GM12864 (cell line): ENCODE measurements around the gene ESPNL.

Source experiments
- DNase-seq: peaks from one replicate; pipeline ENCODE4 v3.0.0-alpha.2; 2011; ENCODE audit warnings: low read depth
- H3K4me3 ChIP-seq: 2 replicates; pipeline ENCODE4 v1.5.1; 2011; ENCODE audit warnings: mild to moderate bottlenecking, low read depth, low read length, control low read depth
- TF ChIP-seq, protein P1 (sequence below): IDR thresholded peaks from 2 replicates; pipeline ENCODE4 v1.5.1; 2011; ENCODE audit warnings: low read depth, mild to moderate bottlenecking, moderate library complexity, low read length, control low read depth, inconsistent platforms; ENCODE audit errors: missing control alignments

The ESPNL gene

DNA sequence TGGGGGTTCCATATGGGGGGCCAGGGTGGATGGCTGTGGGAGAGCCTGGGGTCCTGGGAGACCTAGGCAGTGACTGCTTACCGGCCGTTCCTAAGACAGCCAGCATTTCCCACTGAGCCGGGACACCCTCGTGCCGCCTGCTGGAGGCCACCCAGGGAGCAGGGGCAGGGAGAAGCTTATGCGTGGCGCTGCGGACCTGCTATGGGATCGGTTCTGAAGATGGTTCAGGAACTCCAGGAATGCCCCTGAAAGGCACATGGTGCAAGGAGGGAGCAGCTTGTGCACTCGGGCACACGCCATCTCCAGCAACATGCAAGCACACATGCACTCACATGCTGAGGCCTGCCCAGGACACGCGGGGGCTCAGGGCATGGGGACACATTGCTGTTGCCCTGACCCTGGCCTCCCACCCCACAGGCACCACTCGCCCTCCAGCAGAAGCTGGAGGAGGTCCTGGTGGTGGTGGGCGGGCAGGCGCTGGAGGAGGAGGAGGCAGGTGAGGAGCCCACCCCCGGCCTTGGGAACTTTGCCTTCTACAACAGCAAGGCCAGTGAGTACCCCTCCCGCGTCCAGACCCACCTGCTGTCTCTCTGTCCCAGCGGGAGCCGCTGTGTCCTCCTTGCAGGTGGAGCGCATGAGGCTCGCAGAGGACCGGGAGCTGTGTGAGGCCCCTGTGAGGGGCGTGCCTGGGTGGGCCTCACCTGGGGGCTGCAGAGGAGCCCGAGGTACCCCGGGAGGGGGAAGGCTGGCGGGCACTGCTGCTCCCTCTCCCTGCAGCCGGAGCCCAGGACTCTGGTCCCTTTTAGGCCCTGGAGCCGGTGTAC lies 42.5 kb downstream of the ESPNL start:
- DNase-seq, result no peak
- TF ChIP-seq, protein P1, sequence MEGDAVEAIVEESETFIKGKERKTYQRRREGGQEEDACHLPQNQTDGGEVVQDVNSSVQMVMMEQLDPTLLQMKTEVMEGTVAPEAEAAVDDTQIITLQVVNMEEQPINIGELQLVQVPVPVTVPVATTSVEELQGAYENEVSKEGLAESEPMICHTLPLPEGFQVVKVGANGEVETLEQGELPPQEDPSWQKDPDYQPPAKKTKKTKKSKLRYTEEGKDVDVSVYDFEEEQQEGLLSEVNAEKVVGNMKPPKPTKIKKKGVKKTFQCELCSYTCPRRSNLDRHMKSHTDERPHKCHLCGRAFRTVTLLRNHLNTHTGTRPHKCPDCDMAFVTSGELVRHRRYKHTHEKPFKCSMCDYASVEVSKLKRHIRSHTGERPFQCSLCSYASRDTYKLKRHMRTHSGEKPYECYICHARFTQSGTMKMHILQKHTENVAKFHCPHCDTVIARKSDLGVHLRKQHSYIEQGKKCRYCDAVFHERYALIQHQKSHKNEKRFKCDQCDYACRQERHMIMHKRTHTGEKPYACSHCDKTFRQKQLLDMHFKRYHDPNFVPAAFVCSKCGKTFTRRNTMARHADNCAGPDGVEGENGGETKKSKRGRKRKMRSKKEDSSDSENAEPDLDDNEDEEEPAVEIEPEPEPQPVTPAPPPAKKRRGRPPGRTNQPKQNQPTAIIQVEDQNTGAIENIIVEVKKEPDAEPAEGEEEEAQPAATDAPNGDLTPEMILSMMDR, result no peak
- H3K4me3 ChIP-seq, result no peak overlapping the region

DNA sequence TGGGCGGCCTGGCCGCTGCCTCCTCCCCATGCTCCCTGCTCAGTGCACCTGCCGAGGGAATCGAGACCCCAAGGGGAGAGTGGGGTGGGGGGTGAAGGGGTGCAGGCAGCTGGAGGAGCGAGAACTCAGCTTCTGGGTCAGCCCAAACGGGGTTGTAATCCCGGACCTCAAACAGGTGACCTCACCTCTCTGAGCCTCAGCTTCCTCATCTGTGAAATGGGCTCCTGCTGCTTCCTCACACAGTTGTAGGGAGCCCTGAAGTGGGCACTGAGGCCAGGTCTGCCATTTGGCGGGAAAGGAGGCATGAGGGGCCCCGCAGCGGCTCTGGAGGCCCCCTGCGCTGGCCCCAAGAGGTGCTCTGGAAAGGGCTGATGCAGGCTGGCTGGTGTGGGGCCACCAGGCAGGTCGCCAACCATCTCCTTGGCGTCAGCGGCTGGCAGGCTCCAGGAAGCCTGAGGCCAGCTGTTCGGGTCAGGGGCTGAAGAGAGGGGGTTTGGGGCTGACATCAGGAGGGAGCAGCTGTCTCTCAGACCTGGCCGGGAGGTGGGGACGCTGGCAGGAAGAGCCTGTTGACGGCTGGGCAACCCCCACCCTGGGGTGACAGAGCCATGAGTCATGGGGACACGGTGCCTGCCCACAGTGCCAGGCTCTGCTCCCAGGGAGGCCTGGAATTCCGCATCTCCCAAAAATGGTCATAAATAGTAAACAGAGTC lies 43.3 kb downstream of the ESPNL start:
- no peak overlapping the region for H3K4me3 ChIP-seq
- no peak for DNase-seq
- TF ChIP-seq, protein P1, result no peak

DNA sequence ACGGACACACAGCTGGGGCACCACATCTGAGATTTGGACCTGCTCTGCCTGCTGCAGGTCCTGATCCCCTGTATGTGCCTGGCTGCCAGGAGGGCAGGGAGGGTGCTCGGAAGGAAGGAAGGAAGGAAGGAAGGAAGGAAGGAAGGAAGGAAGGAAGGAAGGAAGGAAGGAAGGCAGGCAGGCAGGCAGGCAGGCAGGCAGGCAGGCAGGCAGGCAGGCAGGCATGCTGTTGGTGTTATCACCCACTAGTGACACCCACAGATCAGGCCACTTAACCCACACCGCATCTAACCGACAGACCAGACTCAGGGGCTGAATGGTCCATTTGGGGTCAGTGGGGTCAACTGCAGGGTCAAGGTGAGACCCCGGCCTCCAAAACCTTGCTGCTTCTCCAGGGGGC lies 44.1 kb downstream of the ESPNL start:
- no peak for DNase-seq
- TF ChIP-seq, protein P1, result no peak
- no peak overlapping the region for H3K4me3 ChIP-seq

GRCh38 chr2:238145046-238145445 lies 44.9 kb downstream of the ESPNL start:
- no peak overlapping the region for H3K4me3 ChIP-seq
- TF ChIP-seq, protein P1, result no peak
- DNase-seq, result no peak

DNA sequence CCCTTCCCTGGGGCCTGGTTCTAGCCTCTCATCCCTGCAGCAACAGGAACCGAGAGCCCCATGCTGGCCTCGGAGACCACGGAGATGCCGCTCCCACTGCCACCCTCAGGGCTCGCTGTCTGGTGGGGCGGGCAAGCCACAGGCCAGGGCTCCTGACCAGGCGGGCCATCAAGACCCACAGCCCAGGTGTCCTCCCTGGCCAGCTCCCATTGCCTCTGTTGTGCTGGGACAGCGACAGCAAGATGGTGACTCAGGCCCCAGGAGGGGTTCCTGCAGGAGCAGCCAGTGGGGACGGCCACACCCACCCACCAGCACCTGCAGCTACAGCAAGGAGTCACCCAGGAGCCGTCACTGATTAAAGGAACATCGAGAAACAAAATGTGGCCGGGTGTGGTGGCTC lies 45.7 kb downstream of the ESPNL start:
- TF ChIP-seq, protein P1, result no peak
- no peak for DNase-seq

DNA sequence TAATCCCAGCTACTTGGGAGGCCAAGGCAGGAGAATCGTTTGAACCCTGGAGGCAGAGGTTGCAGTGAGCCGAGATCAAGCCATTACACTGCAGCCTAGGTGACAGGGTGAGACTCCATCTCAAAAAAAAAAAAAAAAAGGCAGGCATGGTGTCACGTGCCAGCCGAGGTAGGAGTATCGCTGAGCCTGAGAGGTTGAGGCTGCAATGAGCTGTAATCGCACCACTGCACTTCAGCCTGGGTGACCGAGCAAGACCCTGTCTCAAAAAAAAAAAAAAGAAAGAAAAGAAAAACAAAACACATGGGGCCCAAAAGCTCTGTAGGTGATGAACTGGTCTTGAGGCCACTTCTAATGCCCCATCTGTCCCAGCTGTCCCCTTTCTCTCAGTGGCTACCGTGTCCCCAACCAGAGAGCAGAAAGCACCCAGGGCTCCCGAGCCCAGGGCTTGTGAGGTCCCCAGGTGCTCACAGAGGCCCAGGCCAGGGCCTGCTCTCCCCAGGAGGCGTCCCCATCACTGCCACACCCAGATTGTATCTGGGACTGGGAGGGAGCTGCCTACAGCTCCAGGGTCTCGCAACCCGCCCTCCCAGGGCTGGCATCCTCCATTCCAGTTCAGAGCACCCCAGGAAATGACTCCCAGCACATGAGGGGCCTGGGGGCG lies 46.9 kb downstream of the ESPNL start:
- TF ChIP-seq, protein P1, result no peak
- no peak for DNase-seq
- no peak overlapping the region for H3K4me3 ChIP-seq

More for the DNA sequence above, 45.7 kb downstream of the ESPNL start:
- H3K4me3 ChIP-seq, result no peak overlapping the region
